SU-DHL-6 (cell line): ENCODE measurements around the gene OBSCN.

Experiments used
- CTCF ChIP-seq: fragments of 200-600 bp; sonication (generic); IDR thresholded peaks from one replicate; pipeline ENCODE4 v1.5.1; 2017; ENCODE audit warnings: antibody characterized with exemption, mild to moderate bottlenecking, low read length, moderate library complexity; ENCODE audit not compliant: insufficient read depth, poor library complexity, severe bottlenecking
- EZH2phosphoT487 ChIP-seq: fragments of 200-600 bp; sonication (generic), shearing (Covaris generic); conservative IDR thresholded peaks from 2 replicates; pipeline ENCODE4 v1.6.1; 2018; ENCODE audit warnings: mild to moderate bottlenecking, antibody characterized with exemption, low read length, moderate library complexity, mixed read lengths

- no peak for TF ChIP-seq EZH2phosphoT487
- no peak for TF ChIP-seq CTCF
Measured at GRCh38 chr1:228363686-228364067, 155.8 kb downstream of the OBSCN start.
